Fibroblast of mammary gland (primary cell): ENCODE results near the gene PLTP.

Experiments used
- DNase-seq: peaks from one replicate; pipeline ENCODE4 v3.0.0-alpha.2; 2010; ENCODE audit warnings: low read depth
- H3K4me3 ChIP-seq: 2 replicates; pipeline ENCODE4 v1.5.1; 2011; ENCODE audit warnings: low read depth, mild to moderate bottlenecking, low read length, moderate library complexity; ENCODE audit not compliant: control insufficient read depth
- TF ChIP-seq, protein P1 (sequence below): conservative IDR thresholded peaks from 2 replicates; pipeline ENCODE4 v1.5.1; 2011; ENCODE audit warnings: low read depth, low read length, inconsistent platforms; ENCODE audit not compliant: control insufficient read depth, insufficient read depth

PLTP gene

GRCh38 chr20:45926731-45927070, 14.7 kb upstream of the PLTP start:
- TF ChIP-seq, protein P1, sequence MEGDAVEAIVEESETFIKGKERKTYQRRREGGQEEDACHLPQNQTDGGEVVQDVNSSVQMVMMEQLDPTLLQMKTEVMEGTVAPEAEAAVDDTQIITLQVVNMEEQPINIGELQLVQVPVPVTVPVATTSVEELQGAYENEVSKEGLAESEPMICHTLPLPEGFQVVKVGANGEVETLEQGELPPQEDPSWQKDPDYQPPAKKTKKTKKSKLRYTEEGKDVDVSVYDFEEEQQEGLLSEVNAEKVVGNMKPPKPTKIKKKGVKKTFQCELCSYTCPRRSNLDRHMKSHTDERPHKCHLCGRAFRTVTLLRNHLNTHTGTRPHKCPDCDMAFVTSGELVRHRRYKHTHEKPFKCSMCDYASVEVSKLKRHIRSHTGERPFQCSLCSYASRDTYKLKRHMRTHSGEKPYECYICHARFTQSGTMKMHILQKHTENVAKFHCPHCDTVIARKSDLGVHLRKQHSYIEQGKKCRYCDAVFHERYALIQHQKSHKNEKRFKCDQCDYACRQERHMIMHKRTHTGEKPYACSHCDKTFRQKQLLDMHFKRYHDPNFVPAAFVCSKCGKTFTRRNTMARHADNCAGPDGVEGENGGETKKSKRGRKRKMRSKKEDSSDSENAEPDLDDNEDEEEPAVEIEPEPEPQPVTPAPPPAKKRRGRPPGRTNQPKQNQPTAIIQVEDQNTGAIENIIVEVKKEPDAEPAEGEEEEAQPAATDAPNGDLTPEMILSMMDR, result no peak
- no peak overlapping the region for H3K4me3 ChIP-seq
- DNase-seq, result no peak

DNA sequence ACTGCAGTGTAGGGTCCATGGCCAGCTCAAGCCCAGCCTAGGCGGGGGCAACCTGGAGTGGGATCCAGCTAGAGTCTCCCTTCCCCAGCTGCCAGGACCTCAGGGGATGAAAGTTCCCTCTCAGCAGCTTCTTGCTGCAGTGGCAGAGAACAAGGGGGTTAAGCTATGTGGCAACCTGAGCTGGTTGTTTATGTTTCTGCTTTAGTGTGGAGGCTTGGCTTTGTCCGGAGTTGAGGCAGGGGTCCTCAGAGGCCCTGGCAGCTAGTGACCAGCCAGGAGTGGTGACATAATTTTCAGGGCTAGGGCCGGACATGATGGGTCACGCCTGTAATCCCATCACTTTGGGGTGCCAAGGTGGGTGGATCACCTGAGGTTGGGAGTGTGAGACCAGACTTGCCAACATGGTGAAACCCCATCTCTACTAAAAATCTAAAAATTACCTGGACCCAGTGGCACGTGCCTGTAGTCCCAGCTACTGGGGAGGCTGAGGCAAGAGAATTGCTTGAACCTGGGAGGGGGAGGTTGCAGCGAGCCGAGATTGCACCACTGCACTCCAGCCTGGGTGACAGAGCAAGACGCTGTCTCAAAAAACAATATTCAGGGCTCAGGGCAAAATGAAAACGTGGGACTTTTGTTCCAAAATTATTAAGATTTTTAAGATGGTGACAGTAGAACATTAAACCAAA, 14.0 kb upstream of the PLTP start:
- TF ChIP-seq, protein P1, result no peak
- DNase-seq, result no peak
- no peak overlapping the region for H3K4me3 ChIP-seq

DNA sequence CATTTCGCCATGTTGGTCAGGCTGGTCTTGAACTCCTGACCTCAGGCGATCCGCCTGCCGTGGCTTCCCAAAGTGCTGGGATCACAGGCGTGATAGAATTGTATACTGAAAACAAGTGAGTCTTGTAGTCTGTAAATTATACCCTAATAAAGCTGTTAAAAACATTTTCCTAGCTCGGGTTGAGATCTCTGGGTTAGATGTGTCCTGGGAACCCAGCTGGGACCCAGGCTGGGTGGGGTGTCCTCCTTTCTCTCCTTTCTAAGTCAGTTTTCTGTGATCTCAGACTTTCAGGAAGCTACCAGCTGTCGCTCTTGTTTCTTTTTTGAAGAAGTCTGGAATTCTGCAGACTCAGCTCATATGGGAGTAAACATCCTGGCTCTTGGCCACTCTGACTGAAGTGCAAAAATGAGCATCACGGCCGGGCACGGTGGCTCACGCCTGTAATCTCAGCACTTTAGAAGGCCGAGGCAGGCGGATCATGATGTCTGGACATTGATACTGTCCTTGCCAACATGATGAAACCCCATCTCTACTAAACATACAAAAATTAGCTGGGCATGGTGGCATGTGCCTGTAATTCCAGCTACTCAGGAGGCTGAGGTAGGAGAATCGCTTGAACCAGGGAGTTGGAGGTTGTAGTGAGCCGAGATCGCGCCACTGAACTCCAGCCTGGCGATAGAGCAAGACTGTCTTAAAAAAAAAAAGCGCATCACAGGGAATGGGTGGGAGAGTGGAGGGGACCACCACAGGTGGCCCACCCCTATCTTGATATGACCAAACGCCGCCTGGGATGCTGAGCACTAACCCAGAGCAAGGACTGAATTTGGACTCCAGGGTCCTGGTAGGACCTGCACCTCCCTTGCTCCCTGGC, 12.7 kb upstream of the PLTP start:
- H3K4me3 ChIP-seq, result no peak overlapping the region
- DNase-seq, result peak; percentile 52

GRCh38 chr20:45921337-45922189, 9.6 kb upstream of the PLTP start:
- no peak for DNase-seq
- TF ChIP-seq, protein P1, result no peak
- H3K4me3 ChIP-seq, result no peak overlapping the region

More for the DNA sequence above, 12.7 kb upstream of the PLTP start:
- TF ChIP-seq, protein P1, result no peak

DNA sequence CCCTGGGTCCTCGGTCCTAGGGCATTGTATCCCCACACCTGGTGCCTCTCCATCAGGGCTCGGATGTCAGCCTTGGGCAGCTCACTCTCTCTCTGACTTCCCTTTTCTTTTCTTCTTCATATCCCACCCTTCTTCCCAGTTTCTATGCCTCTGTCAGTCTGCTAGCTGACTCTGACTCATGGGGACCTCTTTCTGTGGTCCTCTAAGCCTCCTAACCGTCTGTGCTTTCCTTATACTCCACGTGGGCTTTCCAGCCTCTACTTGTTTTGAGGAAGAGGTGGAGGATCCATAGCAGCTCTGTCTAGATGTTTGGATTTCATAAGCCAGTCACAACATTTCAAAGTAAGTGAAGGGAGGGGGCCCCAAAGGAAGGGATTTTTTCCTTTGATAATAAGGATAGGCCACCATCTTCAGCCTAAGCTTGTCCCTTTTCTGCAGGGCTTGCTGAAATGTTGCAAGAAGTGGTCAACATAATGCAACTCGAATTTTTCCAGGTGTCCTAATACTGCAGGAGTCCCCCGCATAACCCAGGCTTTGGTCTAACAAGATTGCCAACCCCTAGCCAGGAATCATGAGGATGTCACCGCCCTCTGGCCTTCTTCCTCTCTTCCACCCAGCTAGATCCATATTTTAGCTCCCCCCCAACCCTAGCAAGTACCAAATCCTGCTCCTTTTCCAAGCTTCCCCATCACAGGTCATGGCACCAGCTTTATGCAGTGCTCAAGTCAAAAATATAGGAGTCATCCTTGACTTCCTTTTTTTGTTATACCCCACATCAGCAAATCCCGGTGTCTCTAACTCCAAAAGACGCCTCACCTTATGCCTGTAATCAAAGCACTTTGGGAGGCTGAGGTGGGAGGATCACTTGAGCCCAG, 8.7 kb upstream of the PLTP start:
- DNase-seq, result peak; percentile 41
- no peak overlapping the region for H3K4me3 ChIP-seq
- TF ChIP-seq, protein P1, result no peak
